Stomach (tissue), 4 donors: ENCODE measurements around the gene SH3BGR.

Experiments
- CTCF ChIP-seq, 7 experiments: fragments of 450-650 bp in 4 of 7; fragments of 200-600 bp in 3 of 7; sonication (generic) in 3 of 7; IDR thresholded peaks; one replicate each; pipeline ENCODE4 v1.5.1; 2016 to 2019; ENCODE audit warnings: antibody characterized with exemption in 7 of 7, control low read depth in 2 of 7, mild to moderate bottlenecking in 1 of 7
- EP300 ChIP-seq: sonication (generic); formaldehyde crosslinking; IDR thresholded peaks from one replicate; pipeline ENCODE4 v1.6.1; 2017; ENCODE audit warnings: antibody characterized with exemption
- POLR2A ChIP-seq, 4 donors: fragments of 450-650 bp; IDR thresholded peaks; one replicate each; pipeline ENCODE4 v1.6.1; 2016; ENCODE audit warnings: antibody characterized with exemption in 4 of 4, control low read depth in 2 of 4, mild to moderate bottlenecking in 1 of 4, moderate library complexity in 1 of 4
- POLR2AphosphoS5 ChIP-seq, 3 donors: sonication (generic); formaldehyde crosslinking; IDR thresholded peaks; one replicate each; pipeline ENCODE4 v1.6.1; 2016; ENCODE audit warnings: antibody characterized with exemption in 3 of 3

GRCh38 chr21:39504230-39504629 lies 52.5 kb downstream of the SH3BGR start:
- TF ChIP-seq EP300 (no peak), POLR2A (IDR thresholded peaks at IDR 0.05) (no peak), CTCF (IDR thresholded peaks at IDR 0.05) (no peak), POLR2AphosphoS5 (IDR thresholded peaks at IDR 0.05) (no peak)
